Breast epithelium (tissue), 3 donors: Measurements from ENCODE around the gene TBL1XR1.

Experiments
- POLR2A ChIP-seq: fragments of 450-650 bp; IDR thresholded peaks from one replicate; pipeline ENCODE4 v1.6.1; 2016; ENCODE audit warnings: antibody characterized with exemption, mild to moderate bottlenecking, moderate library complexity
- POLR2AphosphoS5 ChIP-seq, 3 donors: sonication (generic); formaldehyde crosslinking; IDR thresholded peaks; one replicate each; pipeline ENCODE4 v1.6.1; 2017; ENCODE audit warnings: antibody characterized with exemption in 3 of 3
- TF ChIP-seq, protein P1 (sequence below), 3 donors: fragments of 450-650 bp; IDR thresholded peaks; one replicate each; pipeline ENCODE4 v1.5.1; 2016 to 2017; ENCODE audit warnings: antibody characterized with exemption in 3 of 3, mild to moderate bottlenecking in 3 of 3, moderate library complexity in 3 of 3

DNA sequence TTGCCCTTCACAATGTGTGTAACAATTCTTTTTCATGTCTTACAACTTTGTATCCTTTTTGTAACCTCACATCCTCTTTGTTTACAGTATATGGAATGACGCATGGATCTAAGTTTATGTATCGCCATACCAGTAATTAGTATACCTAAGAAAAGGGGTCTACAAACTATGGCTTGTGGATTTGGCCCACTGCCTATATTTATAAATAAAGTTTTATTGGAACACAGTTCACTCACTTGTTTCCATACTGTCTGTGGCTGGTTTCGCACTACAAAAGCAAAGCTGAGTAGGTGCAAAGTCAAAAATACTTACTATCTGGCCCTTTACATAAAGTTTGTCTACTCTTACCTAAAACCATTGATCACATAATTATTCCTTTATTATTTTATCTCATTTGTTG is 226.5 kb downstream of the TBL1XR1 start:
- TF ChIP-seq, protein P1, sequence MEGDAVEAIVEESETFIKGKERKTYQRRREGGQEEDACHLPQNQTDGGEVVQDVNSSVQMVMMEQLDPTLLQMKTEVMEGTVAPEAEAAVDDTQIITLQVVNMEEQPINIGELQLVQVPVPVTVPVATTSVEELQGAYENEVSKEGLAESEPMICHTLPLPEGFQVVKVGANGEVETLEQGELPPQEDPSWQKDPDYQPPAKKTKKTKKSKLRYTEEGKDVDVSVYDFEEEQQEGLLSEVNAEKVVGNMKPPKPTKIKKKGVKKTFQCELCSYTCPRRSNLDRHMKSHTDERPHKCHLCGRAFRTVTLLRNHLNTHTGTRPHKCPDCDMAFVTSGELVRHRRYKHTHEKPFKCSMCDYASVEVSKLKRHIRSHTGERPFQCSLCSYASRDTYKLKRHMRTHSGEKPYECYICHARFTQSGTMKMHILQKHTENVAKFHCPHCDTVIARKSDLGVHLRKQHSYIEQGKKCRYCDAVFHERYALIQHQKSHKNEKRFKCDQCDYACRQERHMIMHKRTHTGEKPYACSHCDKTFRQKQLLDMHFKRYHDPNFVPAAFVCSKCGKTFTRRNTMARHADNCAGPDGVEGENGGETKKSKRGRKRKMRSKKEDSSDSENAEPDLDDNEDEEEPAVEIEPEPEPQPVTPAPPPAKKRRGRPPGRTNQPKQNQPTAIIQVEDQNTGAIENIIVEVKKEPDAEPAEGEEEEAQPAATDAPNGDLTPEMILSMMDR (IDR thresholded peaks at IDR 0.05) = no peak
- no peak for TF ChIP-seq POLR2AphosphoS5 (IDR thresholded peaks at IDR 0.05)
- TF ChIP-seq POLR2A = no peak
